ENCODE data around the gene DNM1.
A peak's percentile ranks its signal among the peaks of the same experiment; 100 is the strongest.

The DNM1 gene

DNA sequence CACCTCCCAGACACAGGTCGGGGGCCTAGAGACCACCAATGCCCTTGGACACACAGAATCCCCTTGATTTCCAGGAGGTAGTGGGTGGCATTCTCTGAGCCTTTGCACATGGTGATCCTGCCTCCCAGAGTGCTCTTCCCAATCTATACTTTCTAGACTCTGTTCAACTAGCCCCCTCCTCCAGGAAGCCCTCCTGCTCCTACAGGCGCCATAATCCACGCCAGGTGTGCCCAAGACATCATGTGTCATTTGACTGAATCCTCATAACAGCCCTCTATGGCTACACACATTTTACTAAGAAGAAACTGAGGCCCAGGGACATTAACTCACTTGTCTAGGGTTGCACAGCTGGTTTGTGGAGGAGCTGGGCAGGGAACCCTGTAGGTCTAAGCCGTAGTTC is 36.0 kb upstream of the DNM1 start:
- TF ChIP-seq, protein P1, sequence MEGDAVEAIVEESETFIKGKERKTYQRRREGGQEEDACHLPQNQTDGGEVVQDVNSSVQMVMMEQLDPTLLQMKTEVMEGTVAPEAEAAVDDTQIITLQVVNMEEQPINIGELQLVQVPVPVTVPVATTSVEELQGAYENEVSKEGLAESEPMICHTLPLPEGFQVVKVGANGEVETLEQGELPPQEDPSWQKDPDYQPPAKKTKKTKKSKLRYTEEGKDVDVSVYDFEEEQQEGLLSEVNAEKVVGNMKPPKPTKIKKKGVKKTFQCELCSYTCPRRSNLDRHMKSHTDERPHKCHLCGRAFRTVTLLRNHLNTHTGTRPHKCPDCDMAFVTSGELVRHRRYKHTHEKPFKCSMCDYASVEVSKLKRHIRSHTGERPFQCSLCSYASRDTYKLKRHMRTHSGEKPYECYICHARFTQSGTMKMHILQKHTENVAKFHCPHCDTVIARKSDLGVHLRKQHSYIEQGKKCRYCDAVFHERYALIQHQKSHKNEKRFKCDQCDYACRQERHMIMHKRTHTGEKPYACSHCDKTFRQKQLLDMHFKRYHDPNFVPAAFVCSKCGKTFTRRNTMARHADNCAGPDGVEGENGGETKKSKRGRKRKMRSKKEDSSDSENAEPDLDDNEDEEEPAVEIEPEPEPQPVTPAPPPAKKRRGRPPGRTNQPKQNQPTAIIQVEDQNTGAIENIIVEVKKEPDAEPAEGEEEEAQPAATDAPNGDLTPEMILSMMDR (IDR thresholded peaks at IDR 0.05; ENCODE audit: low read depth, low read length) = no peak
- DNase-seq (ENCODE audit: extremely low read depth, low read depth) = no peak

DNA sequence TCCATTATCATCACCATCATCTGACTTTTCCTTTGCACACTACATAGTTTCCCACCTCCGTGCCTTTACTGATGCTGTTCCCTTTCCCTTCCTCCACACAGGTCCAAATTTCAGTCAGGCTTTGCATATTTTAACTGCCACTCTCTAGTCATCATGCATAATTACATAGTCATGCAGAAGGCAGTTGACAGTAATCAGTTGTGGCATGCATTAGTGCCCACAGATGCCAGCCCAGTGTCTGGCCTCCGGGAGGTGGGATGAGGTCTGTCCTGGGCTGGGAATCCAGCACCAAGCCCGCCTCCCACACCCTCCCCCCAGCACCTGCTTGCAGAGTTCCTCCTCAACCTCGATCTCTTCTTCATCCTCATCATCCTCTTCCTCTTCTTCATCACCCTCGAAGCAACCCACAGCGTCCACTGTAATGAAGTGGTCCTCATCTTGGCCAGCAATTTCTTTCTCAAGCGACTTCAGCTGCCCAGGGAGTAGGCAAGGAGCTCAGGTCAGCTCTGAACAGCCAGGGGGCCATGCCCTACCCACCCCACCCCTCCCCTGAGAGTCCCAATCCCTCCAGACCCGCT is 34.4 kb upstream of the DNM1 start:
- TF ChIP-seq, protein P1 (IDR thresholded peaks at IDR 0.05; ENCODE audit: low read depth, low read length) = no peak
- DNase-seq (ENCODE audit: extremely low read depth, low read depth) = no peak

DNA sequence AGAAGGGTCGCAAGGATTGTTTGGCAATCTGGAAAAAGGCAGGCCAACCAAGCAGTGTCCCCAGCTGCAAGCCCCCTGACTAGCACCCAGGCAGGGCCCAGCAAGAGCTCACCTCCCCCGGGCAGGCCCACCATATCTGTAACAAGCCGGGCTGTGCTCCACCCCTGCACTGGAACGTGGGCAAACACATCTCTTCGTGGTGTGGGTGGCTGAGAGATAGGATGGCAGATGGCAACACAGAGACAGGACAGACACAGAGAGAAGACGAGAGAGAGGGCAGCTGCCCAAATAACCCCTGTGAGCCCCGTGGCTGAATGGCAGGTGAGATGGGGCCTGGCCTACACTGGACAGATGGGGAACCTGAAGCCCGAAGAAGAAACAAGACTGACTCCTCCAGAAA is 33.7 kb upstream of the DNM1 start:
- TF ChIP-seq, protein P1 (IDR thresholded peaks at IDR 0.05; ENCODE audit: low read depth, low read length) = no peak
- no peak for DNase-seq (ENCODE audit: extremely low read depth, low read depth)

DNA sequence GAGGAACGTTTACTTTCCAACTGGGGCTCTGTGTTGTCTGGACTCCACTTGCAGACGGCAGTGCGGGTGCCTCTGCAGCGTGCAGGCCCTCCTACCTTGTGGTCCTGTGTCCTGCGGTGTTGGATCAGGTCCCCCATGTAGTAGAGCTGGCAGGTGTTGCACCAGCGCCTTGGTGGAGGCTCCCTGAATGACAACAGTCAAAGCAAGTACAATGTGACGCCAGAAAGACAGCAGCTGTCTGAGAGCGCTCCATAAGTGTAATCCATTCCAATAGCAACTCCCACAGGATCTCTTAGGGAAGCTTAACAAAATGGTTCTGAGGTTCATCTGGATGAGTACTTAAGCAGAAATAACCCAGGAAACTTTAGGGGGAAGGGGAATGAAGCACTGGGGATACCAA is 33.3 kb upstream of the DNM1 start:
- no peak for DNase-seq (ENCODE audit: extremely low read depth, low read depth)
- TF ChIP-seq, protein P1 (IDR thresholded peaks at IDR 0.05; ENCODE audit: low read depth, low read length) = no peak

- DNase-seq (ENCODE audit: extremely low read depth, low read depth) = no peak
- TF ChIP-seq, protein P1 (IDR thresholded peaks at IDR 0.05; ENCODE audit: low read depth, low read length) = no peak
Observed at GRCh38 chr9:128174062-128174461, 29.1 kb upstream of the DNM1 start.

DNA sequence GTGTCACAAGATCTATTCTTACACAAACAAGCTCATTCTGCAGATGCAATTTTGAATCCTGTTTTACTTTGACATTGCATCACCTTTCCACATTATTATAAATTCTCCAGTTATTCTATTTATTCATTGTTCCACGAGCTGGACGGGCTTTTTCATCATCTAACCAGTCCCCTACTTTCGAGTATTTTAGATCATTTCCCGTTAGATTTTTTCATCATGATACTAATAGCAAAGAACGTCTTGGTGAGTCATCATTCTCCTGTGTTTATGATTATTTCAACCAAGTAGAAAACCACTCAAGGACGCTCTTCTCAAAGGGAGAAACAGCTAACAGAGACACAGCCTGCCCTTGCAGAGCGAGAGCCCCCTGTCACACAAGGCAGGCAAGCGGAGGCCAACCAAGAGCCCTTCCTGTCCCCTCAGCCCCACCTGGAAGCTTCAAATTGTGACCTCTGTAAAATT is 28.0 kb upstream of the DNM1 start:
- peak; percentile 53 for DNase-seq (ENCODE audit: extremely low read depth, low read depth)
- TF ChIP-seq, protein P1 (IDR thresholded peaks at IDR 0.05; ENCODE audit: low read depth, low read length) = no peak

DNA sequence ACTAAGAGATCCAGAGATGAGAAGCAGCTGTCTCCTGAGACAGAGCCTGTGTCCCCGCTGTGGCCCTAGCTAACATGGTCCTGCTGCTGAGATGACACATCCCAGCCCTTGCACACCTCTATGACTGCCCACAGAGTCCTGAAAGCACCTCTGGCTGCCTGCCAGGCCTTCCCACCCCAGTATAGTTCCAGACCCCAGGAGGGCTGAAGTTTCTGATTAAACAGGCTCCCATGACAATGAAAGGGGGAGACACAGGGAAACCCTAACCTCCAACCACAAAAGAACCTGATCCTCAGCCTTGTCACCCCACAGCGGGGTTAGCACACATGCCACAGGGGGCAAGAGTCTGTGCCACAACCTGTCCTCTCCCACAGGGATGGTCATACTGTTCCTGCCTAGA is 27.5 kb upstream of the DNM1 start:
- TF ChIP-seq, protein P1 (IDR thresholded peaks at IDR 0.05; ENCODE audit: low read depth, low read length) = no peak
- no peak for DNase-seq (ENCODE audit: extremely low read depth, low read depth)

Measured in AG09319 (cell line).